Measurements from ENCODE around the gene PDZD2.
"Not testable (repeated sequence)": the region's sequence is repeated elsewhere in the genome, so short reads cannot be mapped to it uniquely, and the experiment has no call there.

Gene PDZD2

DNA sequence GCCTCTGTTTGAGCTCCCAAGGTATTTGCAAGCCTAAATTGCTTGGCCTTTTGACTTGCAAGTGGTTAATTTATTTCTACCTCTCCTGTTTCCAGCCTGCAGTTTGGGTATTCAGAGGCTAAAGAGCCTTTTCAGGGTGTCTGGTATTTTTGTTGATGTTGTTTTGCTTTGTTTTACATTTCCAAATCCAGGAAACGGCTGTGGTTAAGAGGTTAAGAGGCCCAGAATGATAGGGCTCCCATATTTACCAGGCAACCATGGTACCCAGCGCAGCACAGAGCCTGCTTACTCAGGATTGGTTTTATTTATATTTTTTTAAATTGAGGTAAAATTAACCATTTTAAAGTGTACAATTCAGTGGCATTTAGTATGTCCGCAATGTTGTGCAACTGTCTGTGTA, 92.1 kb downstream of the PDZD2 start:
- no peaks in the 10 kb centered on the region for H3K27me3 ChIP-seq (ENCODE audit: insufficient read depth, insufficient read length)
- no peak overlapping the region for H3K4me3 ChIP-seq (ENCODE audit: insufficient read length, low read depth)
- peak; percentile 75 for DNase-seq (ENCODE audit: low read depth, low spot score)
- H3K9ac ChIP-seq (ENCODE audit: insufficient read length, low read depth): no peak overlapping the region
- no peaks in the 10 kb centered on the region for H3K4me1 ChIP-seq (ENCODE audit: insufficient read depth, insufficient read length)
- no peaks in the 10 kb centered on the region for H3K36me3 ChIP-seq (ENCODE audit: insufficient read depth, insufficient read length, low read length)
- TF ChIP-seq ZNF274 (IDR thresholded peaks at IDR 0.05; ENCODE audit: low read depth, low read length): no peak
- no peak for TF ChIP-seq SUZ12 (IDR thresholded peaks at IDR 0.05; ENCODE audit: extremely low read depth, insufficient read depth, insufficient read length)
- H3K9me3 ChIP-seq (ENCODE audit: insufficient read depth, low read length): no peaks in the 10 kb centered on the region

DNA sequence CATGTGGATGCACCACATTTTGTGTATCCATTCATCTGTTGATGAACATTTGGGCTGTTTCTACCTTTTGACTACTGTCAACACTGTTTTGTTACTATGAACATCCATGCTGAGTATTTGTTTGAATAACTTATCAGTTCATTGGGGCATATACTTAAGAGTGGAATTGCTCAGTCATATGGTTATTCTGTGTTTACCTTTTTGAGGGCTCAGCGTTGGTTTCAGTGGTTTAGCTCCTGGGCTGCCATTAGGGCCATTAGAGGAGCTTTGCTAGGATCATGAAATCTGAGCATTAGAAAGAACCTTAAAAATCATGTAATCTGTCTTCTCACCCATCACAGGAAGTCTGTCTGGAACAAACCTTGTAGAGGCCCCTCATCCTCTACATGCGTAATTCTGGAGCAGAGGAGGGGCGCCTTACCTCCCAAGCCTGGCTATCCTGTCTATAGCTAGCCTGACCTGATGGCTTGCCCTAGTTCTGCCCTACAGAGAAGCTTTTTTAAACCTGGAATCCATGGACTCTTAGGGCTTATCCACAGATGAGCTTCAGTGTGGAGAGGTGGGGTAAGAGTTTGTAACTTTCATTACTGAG, 92.9 kb downstream of the PDZD2 start:
- H3K4me3 ChIP-seq (ENCODE audit: insufficient read length, low read depth): no peak overlapping the region
- no peaks in the 10 kb centered on the region for H3K4me1 ChIP-seq (ENCODE audit: insufficient read depth, insufficient read length)
- H3K27me3 ChIP-seq (ENCODE audit: insufficient read depth, insufficient read length): no peaks in the 10 kb centered on the region
- TF ChIP-seq YY1 (IDR thresholded peaks at IDR 0.05; ENCODE audit: insufficient read depth, insufficient read length): no peak
- no peak for TF ChIP-seq ZNF274 (IDR thresholded peaks at IDR 0.05; ENCODE audit: low read depth, low read length)
- TF ChIP-seq SUZ12 (IDR thresholded peaks at IDR 0.05; ENCODE audit: extremely low read depth, insufficient read depth, insufficient read length): no peak
- H3K9ac ChIP-seq (ENCODE audit: insufficient read length, low read depth): no peak overlapping the region
- no peak for DNase-seq (ENCODE audit: low read depth, low spot score)
- H3K36me3 ChIP-seq (ENCODE audit: insufficient read depth, insufficient read length, low read length): no peaks in the 10 kb centered on the region
- H3K9me3 ChIP-seq (ENCODE audit: insufficient read depth, low read length): no peaks in the 10 kb centered on the region

DNA sequence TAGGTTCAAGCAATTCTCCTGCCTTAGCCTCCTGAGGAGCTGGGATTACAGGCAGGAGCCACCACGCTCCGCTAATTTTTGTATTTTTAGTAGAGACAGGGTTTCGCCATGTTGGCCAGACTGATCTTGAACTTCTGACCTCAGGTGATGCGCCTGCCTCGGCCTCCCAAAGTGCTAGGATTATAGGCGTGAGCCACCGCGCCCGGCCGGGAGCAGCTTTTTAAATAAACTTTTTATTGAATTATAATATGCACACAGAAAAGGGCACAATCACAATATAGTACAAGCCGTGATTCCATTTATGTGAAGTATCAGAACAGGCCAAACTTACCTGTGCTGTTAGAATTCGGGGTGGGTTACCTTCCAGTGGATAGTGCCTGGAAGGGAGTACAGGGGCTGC, 93.9 kb downstream of the PDZD2 start:
- not testable (repeated sequence) for H3K9me3 ChIP-seq (ENCODE audit: insufficient read depth, low read length); H3K4me3 ChIP-seq (ENCODE audit: insufficient read length, low read depth); H3K36me3 ChIP-seq (ENCODE audit: insufficient read depth, insufficient read length, low read length); H3K27me3 ChIP-seq (ENCODE audit: insufficient read depth, insufficient read length); DNase-seq (ENCODE audit: low read depth, low spot score); H3K4me1 ChIP-seq (ENCODE audit: insufficient read depth, insufficient read length); H3K9ac ChIP-seq (ENCODE audit: insufficient read length, low read depth)

DNA sequence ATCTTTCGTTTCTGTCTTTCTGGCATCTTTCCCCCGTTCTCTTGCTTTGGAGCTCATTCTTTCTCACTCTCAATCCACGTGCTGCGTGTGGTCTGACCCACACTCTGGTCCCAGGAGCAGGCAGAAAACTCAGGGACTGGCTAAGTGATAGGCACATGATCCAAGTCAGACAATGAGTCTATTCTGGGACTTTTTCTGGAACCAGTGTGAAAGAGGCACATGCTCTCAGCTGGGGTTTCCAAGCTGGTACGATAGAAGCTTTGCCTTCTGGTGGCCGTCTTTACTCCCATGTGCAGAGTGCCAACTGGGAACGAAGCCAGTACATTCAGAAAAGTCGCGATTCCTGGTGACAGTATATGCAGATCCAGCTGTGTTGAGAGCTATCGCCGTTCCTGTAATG, 94.4 kb downstream of the PDZD2 start:
- Histone ChIP-seq H3K4me1 (ENCODE audit: insufficient read depth, insufficient read length) (no peaks in the 10 kb centered on the region), H3K9me3 (ENCODE audit: insufficient read depth, low read length) (no peaks in the 10 kb centered on the region), H3K9ac (ENCODE audit: insufficient read length, low read depth) (no peak overlapping the region), H3K4me3 (ENCODE audit: insufficient read length, low read depth) (no peak overlapping the region), H3K36me3 (ENCODE audit: insufficient read depth, insufficient read length, low read length) (no peaks in the 10 kb centered on the region), H3K27me3 (ENCODE audit: insufficient read depth, insufficient read length) (no peaks in the 10 kb centered on the region)
- no peak for DNase-seq (ENCODE audit: low read depth, low spot score)
- no peak for TF ChIP-seq ZNF274 (IDR thresholded peaks at IDR 0.05; ENCODE audit: low read depth, low read length)
- no peak for TF ChIP-seq YY1 (IDR thresholded peaks at IDR 0.05; ENCODE audit: insufficient read depth, insufficient read length)
- no peak for TF ChIP-seq SUZ12 (IDR thresholded peaks at IDR 0.05; ENCODE audit: extremely low read depth, insufficient read depth, insufficient read length)

DNA sequence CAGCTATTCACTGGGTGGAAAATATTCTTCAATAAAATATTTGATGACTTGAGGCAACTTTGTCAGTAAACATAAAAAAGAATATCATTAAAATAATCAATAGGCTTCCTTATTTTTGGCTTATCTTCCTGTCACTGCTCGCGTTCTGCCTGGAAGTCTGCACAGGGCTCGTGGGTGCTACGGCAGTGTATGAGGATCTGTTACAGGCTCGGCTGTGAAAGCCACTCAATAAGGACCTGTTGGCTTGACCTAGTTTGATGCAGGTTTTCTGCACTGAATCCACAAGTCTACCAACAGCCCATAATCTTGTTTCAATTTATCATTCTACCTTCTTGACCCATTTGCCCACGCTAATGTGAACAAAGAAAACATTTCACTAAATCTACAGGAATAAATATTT, 97.2 kb downstream of the PDZD2 start:
- no peaks in the 10 kb centered on the region for H3K27me3 ChIP-seq (ENCODE audit: insufficient read depth, insufficient read length)
- no peak for DNase-seq (ENCODE audit: low read depth, low spot score)
- H3K9me3 ChIP-seq (ENCODE audit: insufficient read depth, low read length): peaks cover 5% of the 10 kb centered on the region; the same call in 1 of the 2 replicates
- H3K4me1 ChIP-seq (ENCODE audit: insufficient read depth, insufficient read length): no peaks in the 10 kb centered on the region
- H3K4me3 ChIP-seq (ENCODE audit: insufficient read length, low read depth): no peak overlapping the region
- TF ChIP-seq SUZ12 (IDR thresholded peaks at IDR 0.05; ENCODE audit: extremely low read depth, insufficient read depth, insufficient read length): no peak
- TF ChIP-seq YY1 (IDR thresholded peaks at IDR 0.05; ENCODE audit: insufficient read depth, insufficient read length): no peak
- no peak for TF ChIP-seq ZNF274 (IDR thresholded peaks at IDR 0.05; ENCODE audit: low read depth, low read length)
- no peaks in the 10 kb centered on the region for H3K36me3 ChIP-seq (ENCODE audit: insufficient read depth, insufficient read length, low read length)
- H3K9ac ChIP-seq (ENCODE audit: insufficient read length, low read depth): no peak overlapping the region

DNA sequence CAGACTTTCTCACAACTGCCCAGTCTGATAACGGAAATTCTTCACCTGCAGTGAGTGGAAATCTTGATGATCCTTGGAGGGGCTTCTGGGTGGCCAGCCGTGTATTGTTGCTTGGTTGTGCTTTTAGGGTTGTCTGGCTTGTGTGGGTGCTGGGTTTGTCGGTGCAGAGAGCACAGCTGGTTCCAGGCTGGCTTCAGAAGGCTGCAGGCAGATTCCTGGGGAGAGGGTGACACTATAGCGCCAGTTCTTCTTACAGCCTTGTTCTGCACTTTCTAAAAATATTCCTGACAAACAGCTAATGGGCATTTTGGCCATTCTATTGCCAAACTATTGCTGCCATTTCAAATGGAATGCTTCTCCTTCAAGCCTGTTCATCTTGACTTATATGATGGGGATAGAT, 99.3 kb downstream of the PDZD2 start:
- TF ChIP-seq SUZ12 (IDR thresholded peaks at IDR 0.05; ENCODE audit: extremely low read depth, insufficient read depth, insufficient read length) (no peak), YY1 (IDR thresholded peaks at IDR 0.05; ENCODE audit: insufficient read depth, insufficient read length) (no peak), ZNF274 (IDR thresholded peaks at IDR 0.05; ENCODE audit: low read depth, low read length) (no peak)
- H3K27me3 ChIP-seq (ENCODE audit: insufficient read depth, insufficient read length): no peaks in the 10 kb centered on the region

DNA sequence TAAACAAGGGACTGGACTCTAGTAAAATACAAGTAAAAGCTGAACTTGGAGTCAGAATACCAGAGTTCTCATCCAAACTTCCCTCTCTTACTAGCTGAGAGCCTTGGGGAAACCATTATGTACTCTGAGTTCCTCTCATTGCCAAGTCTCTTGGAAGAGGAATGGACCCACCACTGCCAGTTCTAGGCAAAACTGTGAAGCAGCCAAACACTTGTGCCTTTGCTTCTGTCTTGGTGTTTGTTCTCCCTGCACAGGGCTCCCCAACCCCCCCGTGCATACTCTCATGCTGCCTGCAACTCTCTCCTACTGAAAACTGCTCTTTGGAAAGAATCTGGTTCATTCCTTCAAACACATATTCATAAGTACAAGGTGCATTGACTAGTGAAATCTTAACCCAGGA, 102.6 kb downstream of the PDZD2 start:
- H3K27me3 ChIP-seq (ENCODE audit: insufficient read depth, insufficient read length): no peaks in the 10 kb centered on the region
- H3K9me3 ChIP-seq (ENCODE audit: insufficient read depth, low read length): peaks cover 5% of the 10 kb centered on the region; the same call in 1 of the 2 replicates

More for the DNA sequence above, 99.3 kb downstream of the PDZD2 start:
- peaks cover 5% of the 10 kb centered on the region; the same call in 1 of the 2 replicates for H3K9me3 ChIP-seq (ENCODE audit: insufficient read depth, low read length)
- H3K4me3 ChIP-seq (ENCODE audit: insufficient read length, low read depth): no peak overlapping the region
- no peak overlapping the region for H3K9ac ChIP-seq (ENCODE audit: insufficient read length, low read depth)
- H3K36me3 ChIP-seq (ENCODE audit: insufficient read depth, insufficient read length, low read length): no peaks in the 10 kb centered on the region
- no peaks in the 10 kb centered on the region for H3K4me1 ChIP-seq (ENCODE audit: insufficient read depth, insufficient read length)
- no peak for DNase-seq (ENCODE audit: low read depth, low spot score)

More for the DNA sequence above, 102.6 kb downstream of the PDZD2 start:
- DNase-seq (ENCODE audit: low read depth, low spot score): no peak
- H3K36me3 ChIP-seq (ENCODE audit: insufficient read depth, insufficient read length, low read length): no peaks in the 10 kb centered on the region
- H3K9ac ChIP-seq (ENCODE audit: insufficient read length, low read depth): no peak overlapping the region
- no peaks in the 10 kb centered on the region for H3K4me1 ChIP-seq (ENCODE audit: insufficient read depth, insufficient read length)
- TF ChIP-seq ZNF274 (IDR thresholded peaks at IDR 0.05; ENCODE audit: low read depth, low read length) (no peak), YY1 (IDR thresholded peaks at IDR 0.05; ENCODE audit: insufficient read depth, insufficient read length) (no peak), SUZ12 (IDR thresholded peaks at IDR 0.05; ENCODE audit: extremely low read depth, insufficient read depth, insufficient read length) (no peak)
- no peak overlapping the region for H3K4me3 ChIP-seq (ENCODE audit: insufficient read length, low read depth)

All from NT2/D1 (cell line).